ENCODE data around the gene GANAB.
A peak's percentile ranks its signal among the peaks of the same experiment; 100 is the strongest.
"Not testable (repeated sequence)": the region's sequence is repeated elsewhere in the genome, so short reads cannot be mapped to it uniquely, and the experiment has no call there.

Gene GANAB

GRCh38 chr11:62645946-62646824 is at the start of gene GANAB:
Gene GANAB (minus strand): TSS chr11:62646613. CDS start chr11:62646599, 14 bp downstream.
- peak; percentile 99 for DNase-seq

- DNase-seq: peak; percentile 67
Observed at GRCh38 chr11:62694455-62695167, 48.2 kb upstream of the GANAB start.

- DNase-seq: not testable (repeated sequence)
Observed at GRCh38 chr11:62693624-62694023, 47.2 kb upstream of the GANAB start.

- DNase-seq: no peak
Observed at GRCh38 chr11:62689421-62690183, 43.2 kb upstream of the GANAB start, which contains the start of gene LRRN4CL. Gene LRRN4CL (minus strand): TSS chr11:62689530. CDS start chr11:62688508, 1,022 bp downstream.

GRCh38 chr11:62688491-62688890 is 42.1 kb upstream of the GANAB start:
- DNase-seq: no peak

GRCh38 chr11:62687508-62688396 is 41.3 kb upstream of the GANAB start:
- DNase-seq: no peak

GRCh38 chr11:62682518-62682917 is 36.1 kb upstream of the GANAB start:
- DNase-seq: no peak

- no peak for DNase-seq
Observed at GRCh38 chr11:62680825-62681240, 34.4 kb upstream of the GANAB start.

- peak; percentile 79 for DNase-seq
Observed at GRCh38 chr11:62678770-62679696, 32.6 kb upstream of the GANAB start, which contains the start of gene UBXN1. Gene UBXN1 (minus strand): TSS chr11:62679073. CDS start chr11:62678923, 150 bp downstream.

GRCh38 chr11:62678433-62678769 is 32.0 kb upstream of the GANAB start:
- DNase-seq: no peak

- DNase-seq: no peak
Observed at GRCh38 chr11:62677714-62678113, 31.3 kb upstream of the GANAB start.

GRCh38 chr11:62677156-62677555 is 30.7 kb upstream of the GANAB start:
- DNase-seq: no peak

- no peak for DNase-seq
Observed at GRCh38 chr11:62676698-62677097, 30.3 kb upstream of the GANAB start.

- DNase-seq: not testable (repeated sequence)
Observed at GRCh38 chr11:62675415-62675814, 29.0 kb upstream of the GANAB start.

GRCh38 chr11:62673196-62673525 is 26.7 kb upstream of the GANAB start:
- DNase-seq: no peak

GRCh38 chr11:62671608-62672389 is 25.4 kb upstream of the GANAB start, which contains the start of the genes LBHD1 and UQCC3:
Gene LBHD1 (minus strand): TSS chr11:62672267. CDS start chr11:62670031, 2,236 bp downstream.
Gene UQCC3 (plus strand): TSS chr11:62671673. CDS start chr11:62671746, 73 bp downstream.
- DNase-seq: peak; percentile 72

- no peak for DNase-seq
Observed at GRCh38 chr11:62671236-62671607, 24.8 kb upstream of the GANAB start.

GRCh38 chr11:62669420-62670161 is 23.2 kb upstream of the GANAB start:
- DNase-seq: no peak

- DNase-seq: no peak
Observed at GRCh38 chr11:62667460-62667859, 21.0 kb upstream of the GANAB start.

Data from stimulated activated CD4-positive, alpha-beta T cell treated with anti-CD3 and anti-CD28 coated beads, Interleukin-12 subunit alpha, Interleukin-12 subunit beta, amount 100 ng/mL, for 4 hours (primary cell).